ENCODE results near the gene ANKRD9.

Gene ANKRD9

DNA sequence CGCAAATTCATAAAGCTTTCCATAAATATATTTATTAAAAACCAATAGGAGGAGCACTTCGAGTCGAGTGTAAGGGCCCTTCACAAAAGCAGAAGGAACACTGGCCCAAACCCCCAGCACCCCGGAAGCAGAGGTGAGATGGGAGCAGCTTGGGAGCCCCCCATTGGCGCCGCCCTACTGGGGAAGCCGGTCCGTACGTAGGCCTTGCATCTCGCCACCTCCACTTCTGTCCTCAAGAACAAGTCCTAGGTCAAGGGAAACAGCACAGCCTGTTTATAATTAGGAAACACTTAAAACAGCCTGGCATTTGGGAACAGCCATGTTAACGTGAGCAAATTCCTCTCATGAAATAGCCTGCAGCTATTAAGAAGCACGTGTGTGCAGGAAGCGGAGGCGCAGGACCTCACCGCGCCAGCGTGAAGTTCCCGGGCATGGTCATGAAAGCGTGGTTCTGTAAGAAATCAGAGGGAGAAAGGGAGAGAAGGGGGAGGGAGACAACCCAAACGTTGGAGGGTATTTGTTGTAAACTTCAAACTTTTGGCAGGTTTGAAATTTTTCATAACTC, 7.7 kb downstream of the ANKRD9 start:
- no peak overlapping the region for H2BK5ac ChIP-seq (ENCODE audit: low read length)
- H3K79me2 ChIP-seq (ENCODE audit: control insufficient read depth, insufficient read depth, low read length), result no peaks in the 10 kb centered on the region
- DNase-seq, result no peak
- no peak overlapping the region for H3K9ac ChIP-seq (ENCODE audit: low read length)
- no peak overlapping the region for H3K56ac ChIP-seq (ENCODE audit: low read length)
- no peak overlapping the region for H2AK5ac ChIP-seq (ENCODE audit: low read length)
- no peak overlapping the region for H4K8ac ChIP-seq (ENCODE audit: low read depth, low read length)
- H3K18ac ChIP-seq (ENCODE audit: low read length), result no peak overlapping the region
- no peak overlapping the region for H3K23ac ChIP-seq (ENCODE audit: low read length)
- WGBS (ENCODE audit: extremely low coverage, insufficient coverage, low lambda C conversion rate), result no CpG with 5 or more reads among the region's 20 CpGs
- H3K79me1 ChIP-seq (ENCODE audit: low read length), result no peaks in the 10 kb centered on the region
- H3K27ac ChIP-seq (ENCODE audit: low read depth, low read length), result no peak overlapping the region
- no peak overlapping the region for H4K5ac ChIP-seq (ENCODE audit: low read length)
- H2BK15ac ChIP-seq (replicated peaks; ENCODE audit: low read depth), result no peak overlapping the region
- no peak overlapping the region for H3K4me3 ChIP-seq (ENCODE audit: low read length)
- H3K4ac ChIP-seq (ENCODE audit: low read depth, low read length), result no peak overlapping the region
- no peaks in the 10 kb centered on the region for H3K36me3 ChIP-seq (ENCODE audit: control insufficient read depth, insufficient read depth, low read length)
- no peaks in the 10 kb centered on the region for H3K4me1 ChIP-seq (ENCODE audit: control insufficient read depth, low read depth, low read length)
- H3K27me3 ChIP-seq (ENCODE audit: insufficient read depth, low read length, poor library complexity), result no peaks in the 10 kb centered on the region
- no peak overlapping the region for H2BK120ac ChIP-seq (ENCODE audit: low read depth, low read length)
- no peak overlapping the region for H3K4me2 ChIP-seq (ENCODE audit: low read length)

DNA sequence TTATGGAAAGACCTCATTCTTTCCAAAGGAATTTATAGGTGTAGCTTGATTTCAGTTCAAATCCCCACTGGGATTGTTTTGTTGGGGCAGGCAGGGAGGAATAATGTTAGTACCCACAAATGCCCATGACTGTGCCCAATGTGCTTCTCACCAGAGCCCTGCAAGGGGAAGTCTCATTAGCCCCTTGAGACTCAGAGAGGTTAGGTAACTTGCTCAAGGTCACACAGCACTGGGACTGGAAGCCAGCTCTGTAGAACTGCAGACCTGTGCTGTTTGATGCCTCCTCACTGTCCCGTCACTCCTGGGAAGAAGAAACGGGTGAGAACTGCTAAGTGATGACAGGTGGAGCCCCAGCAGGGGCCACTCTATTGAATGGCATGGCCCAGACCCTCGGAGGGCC, 8.9 kb downstream of the ANKRD9 start:
- no peak for DNase-seq

DNA sequence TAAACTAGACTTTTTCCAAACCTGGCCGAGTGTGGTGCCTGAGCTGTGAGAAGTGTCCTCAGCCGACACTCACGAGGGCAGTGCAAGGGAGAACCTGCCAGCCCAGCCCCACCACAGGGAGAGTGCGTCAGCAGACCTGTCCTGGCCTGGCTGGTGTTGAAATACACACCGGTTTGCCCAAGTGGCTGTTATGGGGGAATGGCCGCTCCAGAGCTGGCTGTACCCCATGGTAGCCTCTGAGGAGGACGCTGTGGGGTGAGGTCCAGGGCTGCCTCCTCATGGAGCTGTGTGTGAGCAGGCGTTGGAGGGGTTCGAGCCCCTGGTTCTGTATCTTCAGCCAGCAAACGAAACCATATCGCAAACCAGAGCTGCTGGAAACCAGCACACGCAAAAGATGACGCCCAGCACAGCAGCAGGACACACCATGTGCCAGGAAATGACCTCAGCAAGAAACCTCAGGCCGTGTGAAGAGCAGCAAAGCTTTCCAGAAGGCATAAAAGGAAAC, 9.4 kb downstream of the ANKRD9 start:
- Histone ChIP-seq H2AK5ac (ENCODE audit: low read length) (no peak overlapping the region), H3K79me2 (ENCODE audit: control insufficient read depth, insufficient read depth, low read length) (no peaks in the 10 kb centered on the region), H3K56ac (ENCODE audit: low read length) (no peak overlapping the region), H3K9ac (ENCODE audit: low read length) (no peak overlapping the region), H4K8ac (ENCODE audit: low read depth, low read length) (no peak overlapping the region), H3K79me1 (ENCODE audit: low read length) (no peaks in the 10 kb centered on the region), H3K4me2 (ENCODE audit: low read length) (no peak overlapping the region), H2BK5ac (ENCODE audit: low read length) (no peak overlapping the region), H2BK120ac (ENCODE audit: low read depth, low read length) (no peak overlapping the region), H4K5ac (ENCODE audit: low read length) (no peak overlapping the region), H2BK15ac (replicated peaks; ENCODE audit: low read depth) (no peak overlapping the region), H3K4ac (ENCODE audit: low read depth, low read length) (no peak overlapping the region), H3K36me3 (ENCODE audit: control insufficient read depth, insufficient read depth, low read length) (no peaks in the 10 kb centered on the region), H3K18ac (ENCODE audit: low read length) (no peak overlapping the region), H3K4me1 (ENCODE audit: control insufficient read depth, low read depth, low read length) (no peaks in the 10 kb centered on the region), H3K23ac (ENCODE audit: low read length) (no peak overlapping the region), H3K27ac (ENCODE audit: low read depth, low read length) (no peak overlapping the region), H3K4me3 (ENCODE audit: low read length) (no peak overlapping the region), H3K27me3 (ENCODE audit: insufficient read depth, low read length, poor library complexity) (no peaks in the 10 kb centered on the region)
- no CpG with 5 or more reads among the region's 14 CpGs for whole genome bisulfite sequencing (ENCODE audit: extremely low coverage, insufficient coverage, low lambda C conversion rate)
- DNase-seq, result no peak

More for the DNA sequence above, 8.9 kb downstream of the ANKRD9 start:
- H3K4me1 ChIP-seq (ENCODE audit: control insufficient read depth, low read depth, low read length), result no peaks in the 10 kb centered on the region
- H4K8ac ChIP-seq (ENCODE audit: low read depth, low read length), result no peak overlapping the region
- no peak overlapping the region for H2BK5ac ChIP-seq (ENCODE audit: low read length)
- H3K56ac ChIP-seq (ENCODE audit: low read length), result no peak overlapping the region
- no peak overlapping the region for H3K4ac ChIP-seq (ENCODE audit: low read depth, low read length)
- no peak overlapping the region for H3K23ac ChIP-seq (ENCODE audit: low read length)
- no peaks in the 10 kb centered on the region for H3K27me3 ChIP-seq (ENCODE audit: insufficient read depth, low read length, poor library complexity)
- H4K5ac ChIP-seq (ENCODE audit: low read length), result no peak overlapping the region
- H3K36me3 ChIP-seq (ENCODE audit: control insufficient read depth, insufficient read depth, low read length), result no peaks in the 10 kb centered on the region
- WGBS (ENCODE audit: extremely low coverage, insufficient coverage, low lambda C conversion rate), result no CpG with 5 or more reads among the region's 3 CpGs
- no peak overlapping the region for H2AK5ac ChIP-seq (ENCODE audit: low read length)
- H3K79me2 ChIP-seq (ENCODE audit: control insufficient read depth, insufficient read depth, low read length), result no peaks in the 10 kb centered on the region
- H2BK120ac ChIP-seq (ENCODE audit: low read depth, low read length), result no peak overlapping the region
- H3K4me2 ChIP-seq (ENCODE audit: low read length), result no peak overlapping the region
- H3K27ac ChIP-seq (ENCODE audit: low read depth, low read length), result no peak overlapping the region
- H3K4me3 ChIP-seq (ENCODE audit: low read length), result no peak overlapping the region
- no peaks in the 10 kb centered on the region for H3K79me1 ChIP-seq (ENCODE audit: low read length)
- H2BK15ac ChIP-seq (replicated peaks; ENCODE audit: low read depth), result no peak overlapping the region
- H3K9ac ChIP-seq (ENCODE audit: low read length), result no peak overlapping the region
- H3K18ac ChIP-seq (ENCODE audit: low read length), result no peak overlapping the region

- Histone ChIP-seq H4K8ac (ENCODE audit: low read depth, low read length) (no peak overlapping the region), H3K4me2 (ENCODE audit: low read length) (no peak overlapping the region), H3K27me3 (ENCODE audit: insufficient read depth, low read length, poor library complexity) (no peaks in the 10 kb centered on the region), H3K9ac (ENCODE audit: low read length) (no peak overlapping the region), H3K18ac (ENCODE audit: low read length) (no peak overlapping the region), H4K5ac (ENCODE audit: low read length) (no peak overlapping the region), H3K27ac (ENCODE audit: low read depth, low read length) (no peak overlapping the region), H3K79me1 (ENCODE audit: low read length) (no peaks in the 10 kb centered on the region), H3K79me2 (ENCODE audit: control insufficient read depth, insufficient read depth, low read length) (no peaks in the 10 kb centered on the region), H2BK5ac (ENCODE audit: low read length) (no peak overlapping the region), H3K36me3 (ENCODE audit: control insufficient read depth, insufficient read depth, low read length) (no peaks in the 10 kb centered on the region), H3K23ac (ENCODE audit: low read length) (no peak overlapping the region), H3K4me3 (ENCODE audit: low read length) (no peak overlapping the region), H3K4me1 (ENCODE audit: control insufficient read depth, low read depth, low read length) (no peaks in the 10 kb centered on the region), H2AK5ac (ENCODE audit: low read length) (no peak overlapping the region), H3K4ac (ENCODE audit: low read depth, low read length) (no peak overlapping the region), H2BK15ac (replicated peaks; ENCODE audit: low read depth) (no peak overlapping the region), H3K56ac (ENCODE audit: low read length) (no peak overlapping the region), H2BK120ac (ENCODE audit: low read depth, low read length) (no peak overlapping the region)
- no CpG with 5 or more reads among the region's 23 CpGs for WGBS (ENCODE audit: extremely low coverage, insufficient coverage, low lambda C conversion rate)
- no peak for DNase-seq
Measured at GRCh38 chr14:102499401-102500157, 10.0 kb downstream of the ANKRD9 start.

DNA sequence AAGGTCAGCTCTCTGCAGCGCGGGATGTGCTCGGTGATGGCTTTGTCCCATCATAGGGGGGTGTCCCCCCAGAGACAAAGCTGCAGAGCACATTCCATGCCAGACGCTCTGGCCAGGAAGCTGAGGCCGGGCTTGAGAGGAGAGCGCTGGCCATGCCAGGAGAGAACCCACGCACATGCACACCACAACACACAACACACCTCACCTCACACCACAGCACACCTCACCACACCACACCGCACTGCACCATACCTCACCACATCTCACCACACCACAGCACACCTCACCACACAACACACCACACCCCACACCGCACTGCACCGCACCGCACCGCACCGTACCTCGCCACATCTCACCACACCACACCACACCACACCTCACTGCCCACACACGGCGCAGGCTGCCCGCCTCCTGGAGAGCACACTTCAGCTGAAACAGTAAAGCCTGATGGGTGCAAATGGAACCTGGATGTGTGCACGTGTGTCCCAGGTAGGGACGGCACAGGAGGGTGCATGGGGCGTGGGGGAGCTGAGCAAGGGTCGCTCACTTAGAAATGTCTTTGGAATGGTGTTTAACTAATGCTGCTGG, 10.8 kb downstream of the ANKRD9 start:
- H3K4me1 ChIP-seq (ENCODE audit: control insufficient read depth, low read depth, low read length), result no peaks in the 10 kb centered on the region
- no peak overlapping the region for H3K27ac ChIP-seq (ENCODE audit: low read depth, low read length)
- H3K36me3 ChIP-seq (ENCODE audit: control insufficient read depth, insufficient read depth, low read length), result no peaks in the 10 kb centered on the region
- no peaks in the 10 kb centered on the region for H3K79me1 ChIP-seq (ENCODE audit: low read length)
- no peak overlapping the region for H3K23ac ChIP-seq (ENCODE audit: low read length)
- no peak overlapping the region for H3K56ac ChIP-seq (ENCODE audit: low read length)
- no peak overlapping the region for H3K4me2 ChIP-seq (ENCODE audit: low read length)
- no peak overlapping the region for H2BK120ac ChIP-seq (ENCODE audit: low read depth, low read length)
- WGBS (ENCODE audit: extremely low coverage, insufficient coverage, low lambda C conversion rate), result 100% methylated on average over 6 of the region's 21 CpGs
- no peak overlapping the region for H4K8ac ChIP-seq (ENCODE audit: low read depth, low read length)
- no peak overlapping the region for H3K4me3 ChIP-seq (ENCODE audit: low read length)
- DNase-seq, result no peak
- no peak overlapping the region for H3K9ac ChIP-seq (ENCODE audit: low read length)
- no peak overlapping the region for H3K18ac ChIP-seq (ENCODE audit: low read length)
- no peak overlapping the region for H4K5ac ChIP-seq (ENCODE audit: low read length)
- no peak overlapping the region for H2BK15ac ChIP-seq (replicated peaks; ENCODE audit: low read depth)
- no peak overlapping the region for H2AK5ac ChIP-seq (ENCODE audit: low read length)
- H2BK5ac ChIP-seq (ENCODE audit: low read length), result no peak overlapping the region
- no peaks in the 10 kb centered on the region for H3K27me3 ChIP-seq (ENCODE audit: insufficient read depth, low read length, poor library complexity)
- H3K4ac ChIP-seq (ENCODE audit: low read depth, low read length), result no peak overlapping the region
- H3K79me2 ChIP-seq (ENCODE audit: control insufficient read depth, insufficient read depth, low read length), result no peaks in the 10 kb centered on the region

Measured in mesendoderm (in vitro differentiated cells).